Pancreas (tissue), 10 donors: Measurements from ENCODE around the gene ESM1. TPM values are rescaled to one million over a fixed set of nuclear protein-coding genes. Genes with fewer than 3 reads are reported as not detected.
"Not testable (repeated sequence)": the region's sequence is repeated elsewhere in the genome, so short reads cannot be mapped to it uniquely, and the experiment has no call there.

Source experiments
- ATAC-seq, 4 donors: fragments of 200-7000 bp; cut with Tn5 transposase; one replicate each; pipeline versions ENCODE4 v1.8.0 to v1.9.1; 2020; ENCODE audit warnings: mild to moderate bottlenecking in 4 of 4, moderate library complexity in 4 of 4
- DNase-seq, 6 donors: peaks; one replicate each; pipeline ENCODE4 v3.0.0-alpha.2; 2020
- FAIRE-seq: peaks from 2 replicates; lab custom pipeline; 2012; peaks lifted over from hg19 to GRCh38; lab: Jason Lieb, UNC
- H3K27ac ChIP-seq, 4 donors: fragments of 200-600 bp; sonication (generic); 1 replicate in 3 of 4; 2 replicates in 1 of 4; pipeline versions ENCODE4 v1.5.0 to v1.8.0; 2020
- H3K27me3 ChIP-seq, 4 donors: fragments of 200-600 bp; one replicate each; pipeline ENCODE4 v1.8.0; 2021
- H3K36me3 ChIP-seq, 3 donors: fragments of 200-600 bp; sonication (generic) in 1 of 3; one replicate each; pipeline versions ENCODE4 v1.5.0 to v1.8.0; 2020 to 2021
- H3K4me1 ChIP-seq, 3 donors: fragments of 200-600 bp; one replicate each; pipeline ENCODE4 v1.8.0; 2021
- H3K4me3 ChIP-seq, 4 donors: fragments of 200-600 bp; sonication (generic) in 2 of 4; one replicate each; pipeline versions ENCODE4 v1.5.0 to v1.8.0; 2020 to 2021
- H3K9me3 ChIP-seq, 4 donors: fragments of 200-600 bp; one replicate each; pipeline ENCODE4 v1.8.0; 2021
- CTCF ChIP-seq, 4 donors: fragments of 200-600 bp; sonication (generic) in 3 of 4; IDR thresholded peaks; one replicate each; pipeline versions ENCODE4 v1.5.0 to v1.8.0; 2021; ENCODE audit warnings: antibody characterized with exemption in 4 of 4
- WGBS, 2 donors: extraction: QIAGEN DNeasy Blood & Tissue Kit; methylation state at CpG; one replicate each; pipeline ENCODE4 v1.1.7; 2013; 5-methylcytosine and 5-hydroxymethylcytosine counted together
- intact Hi-C, 3 donors: fragments of 100-400 bp; cut with DNase I; formaldehyde crosslinking; loops; one replicate each; pipeline versions ENCODE4 v1.11.1 to v1.14.2; 2022
- polyA plus RNA-seq, 2 donors: library from polyadenylated mRNA; stranded (reverse); fragments of 200-250 nt; gene quantifications; one replicate each; pipeline ENCODE4 v1.2.3, GENCODE V29; 2013
- total RNA-seq, 6 donors: library from RNA; stranded (reverse); fragmentation: NEBNext Ultra II Directional in 4 of 6; extraction: Animal tissue kit (Norgen Biotek cat#: 25700) in 4 of 6; gene quantifications; one replicate each; pipeline versions ENCODE4 v1.2.1 to v1.2.4, GENCODE V29; 2021 to 2023
- donor health status: healthy with polysubstance abuse.
- donor health status: DM: no; HTN: no; CAD: no; lungs with moderate emphysema.
- donor health status: DM: no; HTN: no; CAD: no.
- donor health status: control.
- donor health status: control.
- donor health status: Bipolar disorder and iron deficiency.
- donor health status: DM: yes; HTN: yes; CAD: no.
- donor health status: DM: no; HTN: no; CAD: no.
- donor health status: DM: no; HTN: no; CAD: no.
- donor health status: DM: yes; HTN: yes; CAD: no.

ESM1 gene
- total and polyA plus RNA-seq, 8 donors: 0.08 to 1.0 (median 0.69) TPM; not detected in 2

- ATAC-seq (no peak), FAIRE-seq (no peak), DNase-seq (no peak)
- intact Hi-C loops: no loop called here
- Histone ChIP-seq H3K36me3 (no peaks in the 10 kb centered on the region), H3K9me3 (no peaks in the 10 kb centered on the region), H3K4me1 (no peaks in the 10 kb centered on the region), H3K27me3 (no peaks in the 10 kb centered on the region), H3K4me3 (no peak overlapping the region), H3K27ac (no peak overlapping the region)
- WGBS, 2 donors: 56 to 57% methylated on average over 2 of the region's 2 CpGs
- TF ChIP-seq CTCF (IDR thresholded peaks at IDR 0.05): no peak
Observed at GRCh38 chr5:55030220-55030619, 44.8 kb upstream of the ESM1 start.

- 65 to 77% methylated on average over 3 of the region's 3 CpGs for WGBS, 2 donors
- H3K4me1 ChIP-seq: no peaks in the 10 kb centered on the region
- ATAC-seq: no peak
- FAIRE-seq: no peak
- H3K4me3 ChIP-seq: no peak overlapping the region
- H3K27me3 ChIP-seq: no peaks in the 10 kb centered on the region
- no peak overlapping the region for H3K27ac ChIP-seq
- H3K9me3 ChIP-seq: no peaks in the 10 kb centered on the region
- H3K36me3 ChIP-seq: no peaks in the 10 kb centered on the region
- intact Hi-C loops: no loop called here
- TF ChIP-seq CTCF (IDR thresholded peaks at IDR 0.05): no peak
- DNase-seq: no peak
Observed at GRCh38 chr5:55027595-55027994, 42.2 kb upstream of the ESM1 start.

- Histone ChIP-seq H3K4me3 (no peak overlapping the region), H3K27ac (no peak overlapping the region), H3K27me3 (no peaks in the 10 kb centered on the region), H3K36me3 (no peaks in the 10 kb centered on the region), H3K4me1 (no peaks in the 10 kb centered on the region), H3K9me3 (no peaks in the 10 kb centered on the region)
- 42 to 50% methylated on average over 2 of the region's 2 CpGs for WGBS, 2 donors
- intact Hi-C loops: no loop called here
- no peak for ATAC-seq
- FAIRE-seq: no peak
- no peak for TF ChIP-seq CTCF (IDR thresholded peaks at IDR 0.05)
- DNase-seq: no peak
Observed at GRCh38 chr5:55022450-55022849, 37.1 kb upstream of the ESM1 start.

GRCh38 chr5:55021821-55022220 is 36.4 kb upstream of the ESM1 start:
- Histone ChIP-seq H3K27me3 (no peaks in the 10 kb centered on the region), H3K4me1 (no peaks in the 10 kb centered on the region), H3K9me3 (no peaks in the 10 kb centered on the region), H3K4me3 (no peak overlapping the region), H3K36me3 (no peaks in the 10 kb centered on the region), H3K27ac (no peak overlapping the region)
- FAIRE-seq: no peak
- DNase-seq: no peak
- ATAC-seq: no peak
- WGBS, 2 donors: 66 to 79% methylated on average over 4 of the region's 4 CpGs
- intact Hi-C loops: no loop called here
- no peak for TF ChIP-seq CTCF (IDR thresholded peaks at IDR 0.05)

- no peaks in the 10 kb centered on the region for H3K4me1 ChIP-seq
- DNase-seq (no peak), ATAC-seq (no peak), FAIRE-seq (no peak)
- TF ChIP-seq CTCF (IDR thresholded peaks at IDR 0.05): no peak
- H3K27ac ChIP-seq: no peak overlapping the region
- H3K27me3 ChIP-seq: no peaks in the 10 kb centered on the region
- no peaks in the 10 kb centered on the region for H3K36me3 ChIP-seq
- no peak overlapping the region for H3K4me3 ChIP-seq
- WGBS, 2 donors: 54 to 63% methylated on average over 6 of the region's 6 CpGs
- no peaks in the 10 kb centered on the region for H3K9me3 ChIP-seq
- intact Hi-C loops: no loop called here
Observed at GRCh38 chr5:55021410-55021809, 36.0 kb upstream of the ESM1 start.

GRCh38 chr5:55010149-55010548 is 24.8 kb upstream of the ESM1 start:
- intact Hi-C loops, FAIRE-seq, H3K4me3 ChIP-seq, H3K27ac ChIP-seq, H3K9me3 ChIP-seq, H3K4me1 ChIP-seq, DNase-seq, ATAC-seq, H3K36me3 ChIP-seq, H3K27me3 ChIP-seq: not testable (repeated sequence)
- 63 to 82% methylated on average over 1 of the region's 1 CpG for WGBS, 2 donors
